Measurements from ENCODE around the gene LGALS3BP.

LGALS3BP gene

GRCh38 chr17:78935419-78936323 lies 44.1 kb downstream of the LGALS3BP start:
- Mint-ChIP-seq H3K4me1 (peaks cover 11% of the 10 kb centered on the region), H3K4me3 (no peak overlapping the region), H3K27me3 (peaks cover 36% of the 10 kb centered on the region), H3K9me3 (no peaks in the 10 kb centered on the region), H3K36me3 (no peaks in the 10 kb centered on the region), H3K27ac (no peak overlapping the region)
- no peak for ATAC-seq

- H3K27me3 Mint-ChIP-seq: peaks cover 39% of the 10 kb centered on the region
- no peak for ATAC-seq
- H3K27ac Mint-ChIP-seq: no peak overlapping the region
- peaks cover 11% of the 10 kb centered on the region for H3K4me1 Mint-ChIP-seq
- no peaks in the 10 kb centered on the region for H3K9me3 Mint-ChIP-seq
- H3K36me3 Mint-ChIP-seq: no peaks in the 10 kb centered on the region
- H3K4me3 Mint-ChIP-seq: no peak overlapping the region
Observed at GRCh38 chr17:78934681-78935418, 44.9 kb downstream of the LGALS3BP start.

GRCh38 chr17:78933959-78934568 lies 45.7 kb downstream of the LGALS3BP start:
- Mint-ChIP-seq H3K4me3 (no peak overlapping the region), H3K36me3 (no peaks in the 10 kb centered on the region), H3K27me3 (peaks cover 39% of the 10 kb centered on the region), H3K4me1 (peaks cover 11% of the 10 kb centered on the region), H3K27ac (peak overlapping the region; percentile 81), H3K9me3 (no peaks in the 10 kb centered on the region)
- no peak for ATAC-seq

GRCh38 chr17:78933025-78933958 lies 46.4 kb downstream of the LGALS3BP start:
- ATAC-seq: peak; percentile 88
- H3K4me3 Mint-ChIP-seq: no peak overlapping the region
- H3K4me1 Mint-ChIP-seq: peaks cover 11% of the 10 kb centered on the region
- H3K9me3 Mint-ChIP-seq: no peaks in the 10 kb centered on the region
- H3K36me3 Mint-ChIP-seq: no peaks in the 10 kb centered on the region
- H3K27ac Mint-ChIP-seq: peak overlapping the region; percentile 81
- H3K27me3 Mint-ChIP-seq: peaks cover 42% of the 10 kb centered on the region

GRCh38 chr17:78929908-78930775 lies 49.6 kb downstream of the LGALS3BP start:
- no peak for ATAC-seq

GRCh38 chr17:78925662-78926555 lies 53.8 kb downstream of the LGALS3BP start:
- no peak for ATAC-seq
- H3K4me3 Mint-ChIP-seq: peak overlapping the region; percentile 48
- no peak overlapping the region for H3K27ac Mint-ChIP-seq
- H3K27me3 Mint-ChIP-seq: peaks cover 30% of the 10 kb centered on the region
- H3K36me3 Mint-ChIP-seq: no peaks in the 10 kb centered on the region
- no peaks in the 10 kb centered on the region for H3K9me3 Mint-ChIP-seq
- H3K4me1 Mint-ChIP-seq: peaks cover 18% of the 10 kb centered on the region

More at GRCh38 chr17:78929908-78930775, 49.6 kb downstream of the LGALS3BP start:
- H3K9me3 Mint-ChIP-seq: no peaks in the 10 kb centered on the region
- peaks cover 42% of the 10 kb centered on the region for H3K27me3 Mint-ChIP-seq
- peaks cover 11% of the 10 kb centered on the region for H3K4me1 Mint-ChIP-seq
- no peak overlapping the region for H3K27ac Mint-ChIP-seq
- no peak overlapping the region for H3K4me3 Mint-ChIP-seq
- no peaks in the 10 kb centered on the region for H3K36me3 Mint-ChIP-seq

GRCh38 chr17:78925234-78925633 lies 54.5 kb downstream of the LGALS3BP start, which contains the start of gene TIMP2:
TSS of gene TIMP2 (minus strand) at chr17:78925387. CDS start at chr17:78925088, 299 bp downstream.
- H3K4me1 Mint-ChIP-seq: peaks cover 18% of the 10 kb centered on the region
- H3K4me3 Mint-ChIP-seq: peak within 1 kb of the TSS; percentile 76
- H3K27ac Mint-ChIP-seq: peak within 1 kb of the TSS; percentile 81
- ATAC-seq: peak; percentile 63
- peaks cover 30% of the 10 kb centered on the region for H3K27me3 Mint-ChIP-seq
- no peaks in the 10 kb centered on the region for H3K36me3 Mint-ChIP-seq
- no peaks in the 10 kb centered on the region for H3K9me3 Mint-ChIP-seq

GRCh38 chr17:78924481-78925151 lies 55.1 kb downstream of the LGALS3BP start:
- peak; percentile 2 for ATAC-seq
- Mint-ChIP-seq H3K4me3 (peak overlapping the region; percentile 76), H3K27me3 (peaks cover 30% of the 10 kb centered on the region), H3K4me1 (peaks cover 24% of the 10 kb centered on the region), H3K36me3 (no peaks in the 10 kb centered on the region), H3K27ac (peak overlapping the region; percentile 81), H3K9me3 (no peaks in the 10 kb centered on the region)

GRCh38 chr17:78923660-78924453 lies 55.9 kb downstream of the LGALS3BP start:
- Mint-ChIP-seq H3K27ac (peak overlapping the region; percentile 81), H3K27me3 (peaks cover 24% of the 10 kb centered on the region), H3K9me3 (no peaks in the 10 kb centered on the region), H3K4me3 (peak overlapping the region; percentile 76), H3K4me1 (peaks cover 25% of the 10 kb centered on the region), H3K36me3 (no peaks in the 10 kb centered on the region)
- peak; percentile 87 for ATAC-seq

GRCh38 chr17:78922816-78923498 lies 56.8 kb downstream of the LGALS3BP start:
- peak overlapping the region; percentile 81 for H3K27ac Mint-ChIP-seq
- peaks cover 16% of the 10 kb centered on the region for H3K27me3 Mint-ChIP-seq
- H3K4me3 Mint-ChIP-seq: peak overlapping the region; percentile 39

GRCh38 chr17:78921437-78921971 lies 58.2 kb downstream of the LGALS3BP start:
- H3K4me3 Mint-ChIP-seq: no peak overlapping the region
- ATAC-seq: no peak
- peaks cover 35% of the 10 kb centered on the region for H3K4me1 Mint-ChIP-seq
- H3K36me3 Mint-ChIP-seq: no peaks in the 10 kb centered on the region
- no peaks in the 10 kb centered on the region for H3K9me3 Mint-ChIP-seq
- H3K27me3 Mint-ChIP-seq: peaks cover 20% of the 10 kb centered on the region
- H3K27ac Mint-ChIP-seq: no peak overlapping the region

More at GRCh38 chr17:78922816-78923498, 56.8 kb downstream of the LGALS3BP start:
- Mint-ChIP-seq H3K36me3 (no peaks in the 10 kb centered on the region), H3K4me1 (peaks cover 25% of the 10 kb centered on the region), H3K9me3 (no peaks in the 10 kb centered on the region)
- ATAC-seq: no peak

All from stimulated activated memory B cell treated with anti-CD40 and anti-IgM and Interleukin-4, amounts not matched to agents 10 μg/mL and 1 μg/mL and 100 μg/mL, for 72 hours (primary cell).